HUES48 (cell line): ENCODE measurements around the gene FEM1B.

Experiments used
- H3K27ac ChIP-seq: one replicate; pipeline ENCODE4 v1.7.0; 2013; ENCODE audit warnings: low read depth, low read length, inconsistent platforms
- H3K27me3 ChIP-seq: 2 replicates; pipeline ENCODE4 v1.6.1; 2013; ENCODE audit warnings: mild to moderate bottlenecking, low read length; ENCODE audit not compliant: control insufficient read depth, insufficient read depth
- H3K36me3 ChIP-seq: 2 replicates; pipeline ENCODE4 v1.6.1; 2013; ENCODE audit warnings: low read length; ENCODE audit not compliant: control insufficient read depth, insufficient read depth
- H3K4me1 ChIP-seq: 2 replicates; pipeline ENCODE4 v1.6.1; 2013; ENCODE audit warnings: mild to moderate bottlenecking, low read length; ENCODE audit not compliant: control insufficient read depth, insufficient read depth
- H3K4me3 ChIP-seq: 2 replicates; pipeline ENCODE4 v1.5.1; 2013; ENCODE audit warnings: mild to moderate bottlenecking, low read depth, low read length
- H3K9ac ChIP-seq: 2 replicates; pipeline ENCODE4 v1.6.1; 2013; ENCODE audit warnings: mild to moderate bottlenecking, low read depth, low read length, moderate library complexity
- H3K9me3 ChIP-seq: 2 replicates; pipeline ENCODE4 v1.6.1; 2013; ENCODE audit warnings: low read length; ENCODE audit not compliant: control insufficient read depth, insufficient read depth

Gene FEM1B

GRCh38 chr15:68286256-68286655 is 8.7 kb downstream of the FEM1B start:
- Histone ChIP-seq H3K9me3 (no peaks in the 10 kb centered on the region), H3K27me3 (no peaks in the 10 kb centered on the region), H3K4me3 (no peak overlapping the region), H3K9ac (no peak overlapping the region), H3K27ac (no peak overlapping the region), H3K4me1 (peaks cover 68% of the 10 kb centered on the region), H3K36me3 (peaks cover 51% of the 10 kb centered on the region)

DNA sequence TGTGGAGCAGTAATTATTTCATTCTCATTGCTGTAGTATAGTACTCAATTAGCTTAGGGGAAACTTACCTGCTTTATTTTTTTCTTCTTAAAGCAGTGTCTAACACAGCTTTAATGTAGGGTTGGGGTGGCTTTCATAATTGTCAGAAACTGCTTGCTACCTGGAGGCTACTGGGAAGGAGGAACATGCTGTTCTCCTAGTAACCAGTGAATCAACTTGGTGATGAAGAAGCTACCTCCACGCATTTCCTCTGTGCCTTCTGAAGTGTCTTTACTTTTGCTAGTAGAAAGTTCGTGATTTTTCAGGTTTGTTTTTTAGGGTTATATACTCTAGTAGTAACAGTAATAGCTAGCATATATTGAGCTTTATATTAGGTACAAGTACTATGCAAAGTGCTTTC is 11.5 kb downstream of the FEM1B start:
- no peaks in the 10 kb centered on the region for H3K27me3 ChIP-seq
- peaks cover 75% of the 10 kb centered on the region for H3K4me1 ChIP-seq
- H3K27ac ChIP-seq, result no peak overlapping the region
- H3K4me3 ChIP-seq, result no peak overlapping the region
- H3K36me3 ChIP-seq, result peaks cover 66% of the 10 kb centered on the region
- H3K9me3 ChIP-seq, result no peaks in the 10 kb centered on the region
- H3K9ac ChIP-seq, result no peak overlapping the region

GRCh38 chr15:68289621-68290352 is 12.2 kb downstream of the FEM1B start:
- peaks cover 75% of the 10 kb centered on the region for H3K4me1 ChIP-seq
- no peak overlapping the region for H3K27ac ChIP-seq
- H3K27me3 ChIP-seq, result no peaks in the 10 kb centered on the region
- no peaks in the 10 kb centered on the region for H3K9me3 ChIP-seq
- no peak overlapping the region for H3K4me3 ChIP-seq
- H3K9ac ChIP-seq, result no peak overlapping the region
- peaks cover 60% of the 10 kb centered on the region for H3K36me3 ChIP-seq

DNA sequence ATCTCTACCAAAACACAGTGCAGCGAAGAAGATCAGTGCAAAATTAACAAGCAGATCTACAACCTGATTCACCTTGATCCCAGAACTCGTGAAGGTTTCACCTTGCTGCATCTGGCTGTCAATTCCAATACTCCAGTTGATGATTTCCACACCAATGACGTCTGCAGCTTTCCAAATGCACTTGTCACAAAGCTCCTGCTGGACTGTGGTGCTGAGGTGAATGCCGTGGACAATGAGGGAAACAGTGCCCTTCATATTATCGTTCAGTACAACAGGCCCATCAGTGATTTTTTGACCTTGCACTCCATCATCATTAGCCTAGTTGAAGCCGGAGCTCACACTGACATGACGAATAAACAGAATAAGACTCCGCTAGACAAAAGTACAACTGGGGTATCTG is 13.2 kb downstream of the FEM1B start:
- peaks cover 66% of the 10 kb centered on the region for H3K4me1 ChIP-seq
- no peak overlapping the region for H3K9ac ChIP-seq
- peaks cover 62% of the 10 kb centered on the region for H3K36me3 ChIP-seq
- H3K9me3 ChIP-seq, result no peaks in the 10 kb centered on the region
- H3K27ac ChIP-seq, result no peak overlapping the region
- H3K27me3 ChIP-seq, result no peaks in the 10 kb centered on the region
- H3K4me3 ChIP-seq, result no peak overlapping the region

DNA sequence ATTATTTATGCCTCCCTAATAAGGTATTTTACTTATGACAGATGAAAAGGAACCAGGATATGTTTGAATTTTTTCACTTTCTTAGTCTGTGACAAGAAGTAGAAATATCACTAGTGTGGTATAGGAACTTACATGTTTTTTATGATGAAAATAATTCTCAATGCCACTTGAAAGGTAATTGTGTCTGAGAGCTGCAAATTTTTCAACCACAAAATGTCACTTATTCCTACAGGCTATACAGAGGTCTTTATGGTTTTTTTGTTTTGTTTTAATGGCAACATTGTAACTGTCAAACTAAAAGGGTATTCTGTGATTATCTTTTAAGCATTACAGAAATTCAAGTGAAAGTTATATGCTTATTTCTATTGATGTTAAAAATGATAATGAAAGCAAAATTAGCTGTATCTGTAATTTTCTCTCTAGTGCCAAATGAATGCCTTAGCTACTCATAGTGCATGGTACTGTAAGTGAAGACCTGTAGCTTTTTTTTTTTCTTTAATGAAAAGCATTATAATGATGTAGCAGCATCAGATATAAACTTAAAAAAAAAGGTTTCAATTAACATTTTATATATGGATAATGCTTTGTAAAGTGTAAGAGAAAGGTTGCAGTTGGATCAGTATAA is 14.7 kb downstream of the FEM1B start:
- no peak overlapping the region for H3K4me3 ChIP-seq
- H3K4me1 ChIP-seq, result peaks cover 55% of the 10 kb centered on the region
- H3K9ac ChIP-seq, result no peak overlapping the region
- H3K36me3 ChIP-seq, result peaks cover 54% of the 10 kb centered on the region
- H3K27ac ChIP-seq, result no peak overlapping the region
- H3K9me3 ChIP-seq, result no peaks in the 10 kb centered on the region
- no peaks in the 10 kb centered on the region for H3K27me3 ChIP-seq

- Histone ChIP-seq H3K4me1 (peaks cover 48% of the 10 kb centered on the region), H3K27me3 (no peaks in the 10 kb centered on the region), H3K9me3 (no peaks in the 10 kb centered on the region), H3K4me3 (no peak overlapping the region), H3K36me3 (peaks cover 59% of the 10 kb centered on the region), H3K27ac (no peak overlapping the region), H3K9ac (no peak overlapping the region)
Observed at GRCh38 chr15:68292967-68293366, 15.4 kb downstream of the FEM1B start.

DNA sequence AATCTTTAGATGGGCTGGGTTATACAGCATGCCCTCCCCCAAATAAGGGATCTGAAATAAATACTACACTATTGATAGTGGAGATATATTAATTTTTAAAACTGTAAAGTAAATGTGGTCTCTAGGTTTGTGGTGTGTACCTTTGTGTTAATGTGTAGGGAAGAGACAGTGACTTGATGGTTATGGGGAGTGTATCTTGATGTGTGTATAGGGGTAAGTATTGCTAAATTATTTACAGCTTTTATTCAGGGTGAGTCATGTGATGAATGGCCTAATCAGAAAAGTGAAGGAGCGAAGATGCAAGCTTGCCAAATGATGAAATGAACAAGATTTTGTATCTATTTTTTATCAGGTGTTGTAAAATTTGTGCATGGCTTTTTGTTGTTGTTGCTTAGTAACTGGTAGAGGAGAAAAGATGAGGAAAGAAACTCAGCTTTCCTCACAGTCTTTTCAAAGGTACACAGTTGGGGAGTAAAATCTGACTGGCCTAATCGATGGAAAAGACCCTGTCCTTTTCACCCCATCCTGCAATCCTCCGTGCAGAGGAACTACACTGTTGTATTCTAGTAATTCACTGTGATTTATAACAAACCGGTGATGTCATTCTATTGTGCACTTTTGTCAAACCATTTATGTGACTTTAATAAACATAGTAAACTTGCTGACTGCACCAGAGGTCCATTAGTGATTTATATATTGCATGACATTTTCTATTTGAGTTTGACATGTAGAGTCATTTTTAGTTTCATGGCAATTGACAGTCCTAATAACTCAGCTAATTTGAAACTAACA is 17.7 kb downstream of the FEM1B start:
- Histone ChIP-seq H3K27me3 (no peaks in the 10 kb centered on the region), H3K4me1 (peaks cover 35% of the 10 kb centered on the region), H3K36me3 (peaks cover 43% of the 10 kb centered on the region), H3K4me3 (no peak overlapping the region), H3K27ac (no peak overlapping the region), H3K9me3 (no peaks in the 10 kb centered on the region), H3K9ac (no peak overlapping the region)

DNA sequence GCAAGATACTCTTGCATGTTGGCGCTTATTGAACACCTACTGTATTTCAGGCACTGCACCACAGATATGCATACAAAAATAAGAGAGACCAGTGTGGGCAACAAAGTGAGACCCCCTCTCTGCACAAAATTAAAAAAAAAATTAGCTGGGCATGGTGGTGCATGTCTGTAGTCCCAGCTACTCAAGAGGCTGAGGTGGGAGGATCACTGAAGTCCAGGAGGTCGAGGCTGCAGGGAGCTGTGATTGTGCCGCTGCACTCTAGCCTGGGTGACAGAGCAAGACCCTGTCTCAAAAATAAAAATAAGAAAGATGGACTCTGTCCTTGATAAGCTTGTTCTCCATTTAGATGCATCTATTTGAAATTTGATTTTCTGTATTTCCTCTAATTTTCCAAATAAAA is 20.8 kb downstream of the FEM1B start:
- peaks cover 8% of the 10 kb centered on the region; the same call in 1 of the 2 replicates for H3K4me1 ChIP-seq
- no peak overlapping the region for H3K27ac ChIP-seq
- H3K9ac ChIP-seq, result no peak overlapping the region
- no peaks in the 10 kb centered on the region for H3K9me3 ChIP-seq
- peaks cover 16% of the 10 kb centered on the region; the same call in 1 of the 2 replicates for H3K36me3 ChIP-seq
- no peaks in the 10 kb centered on the region for H3K27me3 ChIP-seq
- H3K4me3 ChIP-seq, result no peak overlapping the region

- H3K36me3 ChIP-seq, result peaks cover 14% of the 10 kb centered on the region; the same call in 1 of the 2 replicates
- no peaks in the 10 kb centered on the region for H3K9me3 ChIP-seq
- H3K9ac ChIP-seq, result no peak overlapping the region
- no peak overlapping the region for H3K4me3 ChIP-seq
- H3K4me1 ChIP-seq, result 0 out of 2 replicates have a peak, but pooled peaks cover 3% of the 10 kb centered on the region
- no peaks in the 10 kb centered on the region for H3K27me3 ChIP-seq
- no peak overlapping the region for H3K27ac ChIP-seq
Observed at GRCh38 chr15:68298882-68299381, 21.4 kb downstream of the FEM1B start.

GRCh38 chr15:68299436-68299835 is 21.9 kb downstream of the FEM1B start:
- Histone ChIP-seq H3K4me1 (peaks cover 6% of the 10 kb centered on the region), H3K36me3 (peaks cover 14% of the 10 kb centered on the region; the same call in 1 of the 2 replicates), H3K4me3 (no peak overlapping the region), H3K9me3 (no peaks in the 10 kb centered on the region), H3K27me3 (no peaks in the 10 kb centered on the region), H3K27ac (no peak overlapping the region), H3K9ac (no peak overlapping the region)
